Fibroblast of lung (primary cell): Measurements from ENCODE around the gene CRYL1.

ENCODE experiments used
- EZH2 ChIP-seq: IDR thresholded peaks from 2 replicates; pipeline ENCODE4 v1.5.1; 2012; ENCODE audit warnings: low read length, control low read depth, mild to moderate bottlenecking; ENCODE audit errors: missing control alignments
- TF ChIP-seq, protein P1 (sequence below), 2 donors: IDR thresholded peaks in 1 of 2; conservative IDR thresholded peaks in 1 of 2; 1 replicate in 1 of 2; 2 replicates in 1 of 2; pipeline ENCODE4 v1.5.1; 2011 to 2012; ENCODE audit warnings: low read length in 2 of 2, control low read depth in 1 of 2, inconsistent platforms in 1 of 2, low read depth in 1 of 2, mild to moderate bottlenecking in 1 of 2

- TF ChIP-seq, protein P1, sequence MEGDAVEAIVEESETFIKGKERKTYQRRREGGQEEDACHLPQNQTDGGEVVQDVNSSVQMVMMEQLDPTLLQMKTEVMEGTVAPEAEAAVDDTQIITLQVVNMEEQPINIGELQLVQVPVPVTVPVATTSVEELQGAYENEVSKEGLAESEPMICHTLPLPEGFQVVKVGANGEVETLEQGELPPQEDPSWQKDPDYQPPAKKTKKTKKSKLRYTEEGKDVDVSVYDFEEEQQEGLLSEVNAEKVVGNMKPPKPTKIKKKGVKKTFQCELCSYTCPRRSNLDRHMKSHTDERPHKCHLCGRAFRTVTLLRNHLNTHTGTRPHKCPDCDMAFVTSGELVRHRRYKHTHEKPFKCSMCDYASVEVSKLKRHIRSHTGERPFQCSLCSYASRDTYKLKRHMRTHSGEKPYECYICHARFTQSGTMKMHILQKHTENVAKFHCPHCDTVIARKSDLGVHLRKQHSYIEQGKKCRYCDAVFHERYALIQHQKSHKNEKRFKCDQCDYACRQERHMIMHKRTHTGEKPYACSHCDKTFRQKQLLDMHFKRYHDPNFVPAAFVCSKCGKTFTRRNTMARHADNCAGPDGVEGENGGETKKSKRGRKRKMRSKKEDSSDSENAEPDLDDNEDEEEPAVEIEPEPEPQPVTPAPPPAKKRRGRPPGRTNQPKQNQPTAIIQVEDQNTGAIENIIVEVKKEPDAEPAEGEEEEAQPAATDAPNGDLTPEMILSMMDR (conservative IDR thresholded peaks at IDR 0.05 in 1 of 2, IDR thresholded peaks at IDR 0.05 in 1 of 2; ENCODE audit: low read depth in 1 of 2, low read length in 2 of 2) = no peak
- no peak for TF ChIP-seq EZH2
Observed at GRCh38 chr13:20561741-20562140, 36.1 kb upstream of the CRYL1 start.
